Vagina (tissue), 2 donors: Measurements from ENCODE around the gene SHD. TPM values are rescaled to one million over a fixed set of nuclear protein-coding genes. Genes with fewer than 3 reads are reported as not detected.

Source experiments
- DNase-seq, 2 donors: peaks; one replicate each; pipeline ENCODE4 v3.0.0-alpha.2; 2017; ENCODE audit errors: extremely low spot score in 2 of 2
- H3K27ac ChIP-seq: fragments of 200-600 bp; sonication (generic); one replicate; pipeline ENCODE4 v1.5.1; 2019
- H3K27me3 ChIP-seq: fragments of 200-600 bp; sonication (generic); one replicate; pipeline ENCODE4 v1.5.1; 2019
- H3K36me3 ChIP-seq, 2 donors: fragments of 200-600 bp; sonication (generic); one replicate each; pipeline ENCODE4 v1.5.1; 2017 to 2019
- H3K4me1 ChIP-seq: fragments of 200-600 bp; sonication (generic); one replicate; pipeline ENCODE4 v1.5.1; 2019
- H3K4me3 ChIP-seq, 2 donors: fragments of 200-600 bp; sonication (generic); 1 replicate in 1 of 2; 2 replicates in 1 of 2; pipeline ENCODE4 v1.5.1; 2016 to 2019
- H3K9me3 ChIP-seq: fragments of 200-600 bp; sonication (generic); one replicate; pipeline ENCODE4 v1.5.1; 2019
- POLR2A ChIP-seq, 2 donors: fragments of 450-650 bp; IDR thresholded peaks; one replicate each; pipeline ENCODE4 v1.6.1; 2017; ENCODE audit warnings: antibody characterized with exemption in 2 of 2, mild to moderate bottlenecking in 2 of 2, moderate library complexity in 2 of 2
- POLR2AphosphoS5 ChIP-seq, 2 donors: sonication (generic); formaldehyde crosslinking; IDR thresholded peaks; one replicate each; pipeline ENCODE4 v1.9.0; 2017; ENCODE audit warnings: antibody characterized with exemption in 2 of 2, mild to moderate bottlenecking in 2 of 2, low read depth in 1 of 2; ENCODE audit not compliant: insufficient read depth in 1 of 2
- intact Hi-C: fragments of 100-400 bp; cut with DNase I; formaldehyde crosslinking; loops from one replicate; pipeline ENCODE4 v1.15.1; 2023
- total RNA-seq: library from RNA; depleted of rRNA; stranded (reverse); fragments of >200 nt; gene quantifications from one replicate; pipeline ENCODE4 v1.2.3, GENCODE V29; 2016
- TF ChIP-seq, protein P1 (sequence below), 3 experiments: fragments of 450-650 bp in 2 of 3; fragments of 200-600 bp in 1 of 3; sonication (generic) in 1 of 3; IDR thresholded peaks; one replicate each; pipeline ENCODE4 v1.5.1; 2017 to 2019; ENCODE audit warnings: antibody characterized with exemption in 3 of 3, mild to moderate bottlenecking in 2 of 3, moderate library complexity in 2 of 3

Gene SHD
- total RNA-seq, 1 donor from 2014 or later, result not detected

DNA sequence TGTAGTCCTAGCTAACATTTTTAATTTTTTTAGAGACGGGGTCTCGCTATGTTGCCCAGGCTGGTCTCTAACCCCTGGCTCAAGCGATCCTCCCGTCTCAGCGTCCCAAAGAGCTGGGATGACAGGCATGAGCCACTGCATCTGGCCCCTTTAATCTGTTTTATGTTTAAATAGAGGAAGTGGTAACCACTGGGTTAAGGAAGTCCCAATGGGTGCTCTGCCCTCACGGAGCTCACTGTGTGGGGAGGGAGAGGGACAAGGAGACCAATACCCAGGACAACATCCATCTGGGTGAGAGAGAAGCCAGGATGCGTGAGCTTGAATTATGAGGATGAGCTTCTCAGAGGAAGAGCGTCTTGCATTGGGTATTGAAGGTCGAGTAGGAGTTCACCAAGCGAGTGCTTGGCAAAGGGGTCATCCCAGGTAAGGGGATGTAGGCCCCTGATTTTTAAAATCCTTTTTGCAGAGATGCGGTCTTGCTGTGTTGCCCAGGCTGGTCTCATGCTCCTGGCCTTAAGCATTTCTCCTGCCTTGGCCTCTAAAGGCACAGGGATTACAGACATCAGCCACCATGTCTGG, 18.4 kb upstream of the SHD start:
- H3K27ac ChIP-seq, result no peak overlapping the region
- H3K4me1 ChIP-seq, result no peaks in the 10 kb centered on the region
- H3K27me3 ChIP-seq, result no peaks in the 10 kb centered on the region
- peaks cover 0 to 89% of the 10 kb centered on the region in 2 donors for H3K36me3 ChIP-seq
- H3K9me3 ChIP-seq, result peaks cover 5% of the 10 kb centered on the region
- TF ChIP-seq POLR2A (IDR thresholded peaks at IDR 0.05), result no peak
- TF ChIP-seq POLR2AphosphoS5 (IDR thresholded peaks at IDR 0.05; ENCODE audit: insufficient read depth in 1 of 2, low read depth in 1 of 2), result no peak
- TF ChIP-seq, protein P1, sequence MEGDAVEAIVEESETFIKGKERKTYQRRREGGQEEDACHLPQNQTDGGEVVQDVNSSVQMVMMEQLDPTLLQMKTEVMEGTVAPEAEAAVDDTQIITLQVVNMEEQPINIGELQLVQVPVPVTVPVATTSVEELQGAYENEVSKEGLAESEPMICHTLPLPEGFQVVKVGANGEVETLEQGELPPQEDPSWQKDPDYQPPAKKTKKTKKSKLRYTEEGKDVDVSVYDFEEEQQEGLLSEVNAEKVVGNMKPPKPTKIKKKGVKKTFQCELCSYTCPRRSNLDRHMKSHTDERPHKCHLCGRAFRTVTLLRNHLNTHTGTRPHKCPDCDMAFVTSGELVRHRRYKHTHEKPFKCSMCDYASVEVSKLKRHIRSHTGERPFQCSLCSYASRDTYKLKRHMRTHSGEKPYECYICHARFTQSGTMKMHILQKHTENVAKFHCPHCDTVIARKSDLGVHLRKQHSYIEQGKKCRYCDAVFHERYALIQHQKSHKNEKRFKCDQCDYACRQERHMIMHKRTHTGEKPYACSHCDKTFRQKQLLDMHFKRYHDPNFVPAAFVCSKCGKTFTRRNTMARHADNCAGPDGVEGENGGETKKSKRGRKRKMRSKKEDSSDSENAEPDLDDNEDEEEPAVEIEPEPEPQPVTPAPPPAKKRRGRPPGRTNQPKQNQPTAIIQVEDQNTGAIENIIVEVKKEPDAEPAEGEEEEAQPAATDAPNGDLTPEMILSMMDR (IDR thresholded peaks at IDR 0.05), result no peak
- intact Hi-C loops, result no loop called here
- no peak overlapping the region for H3K4me3 ChIP-seq
- no peak for DNase-seq

DNA sequence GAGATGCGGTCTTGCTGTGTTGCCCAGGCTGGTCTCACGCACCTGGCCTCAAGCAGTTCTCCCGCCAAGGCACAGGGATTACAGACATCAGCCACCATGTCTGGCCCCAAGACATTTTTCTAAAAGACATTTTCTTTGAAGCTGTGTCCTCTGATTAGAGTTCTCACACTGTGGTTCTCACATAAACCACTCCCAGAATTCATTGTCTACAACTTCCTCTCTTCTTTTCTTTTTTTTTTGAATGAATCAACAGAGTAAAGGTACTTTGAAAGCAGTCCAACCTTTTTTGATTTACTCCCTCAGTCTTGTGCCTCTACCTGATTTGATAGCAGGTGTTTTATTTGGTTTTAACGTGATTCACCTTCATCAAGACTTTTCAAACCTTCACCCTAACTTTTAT, 14.3 kb upstream of the SHD start:
- peaks cover 0 to 71% of the 10 kb centered on the region in 2 donors for H3K36me3 ChIP-seq
- H3K27me3 ChIP-seq, result no peaks in the 10 kb centered on the region
- H3K9me3 ChIP-seq, result no peaks in the 10 kb centered on the region
- DNase-seq, result no peak
- no peak for TF ChIP-seq POLR2A (IDR thresholded peaks at IDR 0.05)
- TF ChIP-seq POLR2AphosphoS5 (IDR thresholded peaks at IDR 0.05; ENCODE audit: insufficient read depth in 1 of 2, low read depth in 1 of 2), result no peak
- TF ChIP-seq, protein P1 (IDR thresholded peaks at IDR 0.05), result no peak
- no peak overlapping the region for H3K27ac ChIP-seq
- no peak overlapping the region for H3K4me3 ChIP-seq
- intact Hi-C loops, result no loop called here
- no peaks in the 10 kb centered on the region for H3K4me1 ChIP-seq

DNA sequence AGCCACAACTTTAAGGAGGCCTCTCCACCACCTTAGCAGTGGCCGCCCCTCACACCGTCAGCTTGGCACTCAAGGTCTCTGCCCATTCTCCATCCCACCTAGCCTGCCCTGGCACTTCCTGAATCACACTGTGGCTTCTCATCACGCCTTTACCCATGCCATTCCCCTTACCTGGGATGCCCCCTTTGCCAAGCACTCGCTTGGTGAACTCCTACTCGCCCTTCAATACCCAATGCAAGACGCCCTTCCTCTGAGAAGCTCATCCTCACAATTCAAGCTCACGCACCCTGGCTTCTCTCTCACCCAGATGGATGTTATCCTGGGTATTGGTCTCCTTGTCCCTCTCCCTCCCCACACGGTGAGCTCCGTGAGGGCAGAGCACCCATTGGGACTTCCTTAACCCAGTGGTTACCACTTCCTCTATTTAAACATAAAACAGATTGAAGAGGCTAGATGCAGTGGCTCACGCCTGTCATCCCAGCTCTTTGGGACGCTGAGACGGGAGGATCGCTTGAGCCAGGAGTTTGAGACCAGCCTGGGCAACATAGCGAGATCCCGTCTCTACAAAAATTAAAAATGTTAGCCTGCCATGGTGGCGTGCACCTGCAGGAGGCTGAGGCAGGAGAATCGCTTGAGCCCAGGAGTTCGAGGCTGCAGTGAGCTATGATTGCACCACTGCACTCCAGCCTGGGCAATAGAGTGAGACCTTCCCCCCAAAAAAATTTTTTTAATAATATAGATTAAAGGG, 12.6 kb upstream of the SHD start:
- intact Hi-C loops, result no loop called here
- Histone ChIP-seq H3K27ac (no peak overlapping the region), H3K36me3 (peaks cover 0 to 55% of the 10 kb centered on the region in 2 donors), H3K4me3 (no peak overlapping the region), H3K9me3 (no peaks in the 10 kb centered on the region), H3K27me3 (no peaks in the 10 kb centered on the region), H3K4me1 (no peaks in the 10 kb centered on the region)
- TF ChIP-seq POLR2AphosphoS5 (IDR thresholded peaks at IDR 0.05; ENCODE audit: insufficient read depth in 1 of 2, low read depth in 1 of 2) (no peak), POLR2A (IDR thresholded peaks at IDR 0.05) (no peak)
- TF ChIP-seq, protein P1 (IDR thresholded peaks at IDR 0.05), result no peak
- DNase-seq, result no peak

DNA sequence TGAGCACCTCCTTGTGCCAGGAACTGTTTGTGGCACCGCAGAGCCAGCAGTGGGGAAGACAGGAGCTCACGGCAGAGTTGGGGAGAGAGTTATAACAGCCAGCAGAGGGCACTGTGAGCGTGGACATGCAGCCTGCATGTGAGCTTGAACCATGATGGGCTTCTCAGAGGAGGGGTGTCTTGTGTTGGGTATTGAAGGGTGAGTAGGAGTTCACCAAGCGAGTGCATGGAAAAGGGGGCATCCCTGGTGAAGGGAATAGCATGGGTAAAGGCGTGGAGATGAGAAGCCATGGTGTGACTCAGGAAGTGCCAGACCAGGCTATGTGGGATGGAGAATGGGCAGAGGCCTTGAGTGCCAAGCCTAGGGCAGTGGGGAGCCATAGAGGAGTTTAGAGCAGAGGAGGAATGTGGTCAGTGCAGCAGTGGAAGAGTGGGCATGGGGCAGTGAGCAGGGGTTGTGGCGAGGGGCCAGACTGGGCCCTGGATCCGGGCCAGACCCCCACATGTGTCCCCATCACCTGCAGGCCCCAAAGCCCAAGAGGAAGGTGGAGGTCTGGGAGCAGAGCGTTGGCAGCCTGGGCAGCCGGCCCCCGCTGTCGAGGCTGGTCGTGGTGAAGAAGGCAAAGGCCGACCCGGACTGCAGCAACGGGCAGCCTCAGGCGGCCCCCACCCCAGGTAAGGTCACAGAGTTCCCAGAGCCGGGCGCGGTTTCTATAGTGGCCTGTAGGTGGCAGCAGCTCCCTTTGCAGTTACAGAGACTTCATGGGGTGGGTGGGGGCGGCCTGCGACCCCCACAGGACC, 11.8 kb upstream of the SHD start:
- Histone ChIP-seq H3K27me3 (no peaks in the 10 kb centered on the region), H3K27ac (no peak overlapping the region), H3K4me1 (no peaks in the 10 kb centered on the region), H3K4me3 (no peak overlapping the region), H3K36me3 (peaks cover 0 to 46% of the 10 kb centered on the region in 2 donors), H3K9me3 (no peaks in the 10 kb centered on the region)
- no peak for DNase-seq
- no peak for TF ChIP-seq POLR2A (IDR thresholded peaks at IDR 0.05)
- TF ChIP-seq, protein P1 (IDR thresholded peaks at IDR 0.05), result peak; percentile 73 to 86 (median 74)
- intact Hi-C loops, result no loop called here
